A375 (cell line): ENCODE results near the gene RNF180. TPM values are rescaled to one million over a fixed set of nuclear protein-coding genes. Genes with fewer than 3 reads are reported as not detected.

ENCODE experiments used
- total RNA-seq: library from RNA; depleted of rRNA; stranded (reverse); fragments of >200 nt; shearing (Covaris generic); gene quantifications from 2 replicates; pipeline ENCODE4 v1.2.3, GENCODE V29; 2014; rRNA removed

RNF180 gene, protein sequence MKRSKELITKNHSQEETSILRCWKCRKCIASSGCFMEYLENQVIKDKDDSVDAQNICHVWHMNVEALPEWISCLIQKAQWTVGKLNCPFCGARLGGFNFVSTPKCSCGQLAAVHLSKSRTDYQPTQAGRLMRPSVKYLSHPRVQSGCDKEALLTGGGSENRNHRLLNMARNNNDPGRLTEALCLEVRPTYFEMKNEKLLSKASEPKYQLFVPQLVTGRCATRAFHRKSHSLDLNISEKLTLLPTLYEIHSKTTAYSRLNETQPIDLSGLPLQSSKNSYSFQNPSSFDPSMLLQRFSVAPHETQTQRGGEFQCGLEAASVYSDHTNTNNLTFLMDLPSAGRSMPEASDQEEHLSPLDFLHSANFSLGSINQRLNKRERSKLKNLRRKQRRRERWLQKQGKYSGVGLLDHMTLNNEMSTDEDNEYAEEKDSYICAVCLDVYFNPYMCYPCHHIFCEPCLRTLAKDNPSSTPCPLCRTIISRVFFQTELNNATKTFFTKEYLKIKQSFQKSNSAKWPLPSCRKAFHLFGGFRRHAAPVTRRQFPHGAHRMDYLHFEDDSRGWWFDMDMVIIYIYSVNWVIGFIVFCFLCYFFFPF
- total RNA-seq = 3.0 and 3.5 TPM in 2 replicates

DNA sequence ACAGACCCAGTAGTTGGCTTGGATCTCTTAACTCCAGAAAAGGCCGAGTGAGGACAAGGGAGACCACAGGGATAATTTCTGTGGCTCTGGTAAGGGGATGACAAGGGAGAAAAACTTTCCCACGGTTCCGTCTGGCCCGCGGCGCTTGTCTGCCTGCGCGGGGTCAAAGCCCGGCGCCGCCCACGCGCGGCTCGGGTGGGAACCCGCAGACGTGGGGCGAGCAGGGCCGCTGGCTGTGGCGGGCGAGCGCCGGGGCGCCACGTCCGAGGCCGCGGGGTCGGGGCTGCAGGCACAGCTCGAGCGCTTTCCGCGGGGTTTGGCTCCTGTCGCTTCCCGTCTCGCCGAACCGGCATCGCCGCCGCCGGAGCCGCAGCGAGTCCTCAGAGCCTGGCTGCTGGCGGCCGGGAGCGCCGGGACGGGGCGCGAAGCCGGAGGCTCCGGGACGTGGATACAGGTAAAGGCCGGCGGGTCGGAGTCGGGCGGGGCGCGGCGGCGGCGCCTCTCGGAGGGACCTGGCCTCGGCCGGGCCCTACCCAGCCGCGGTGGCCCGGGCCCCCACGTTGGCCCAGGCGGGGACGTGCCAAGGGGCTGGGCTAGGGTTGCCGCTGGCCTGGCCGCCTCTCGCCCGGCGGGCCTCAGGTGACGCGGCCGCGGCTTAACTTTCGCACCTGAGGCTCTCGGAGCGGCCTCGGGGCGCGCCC, at the start of gene RNF180:
RNF180 (plus strand) TSS at position 344 of the 701 bp plus-strand sequence. CDS start 34,965 bp downstream, outside the sequence.

Other genes starting within 250 kb of the RNF180 start
- not detected in 2 replicates for gene HTR1A, start 203.4 kb upstream of the RNF180 start, total RNA-seq